WI38 (cell line): ENCODE results near the gene NEMP2.

Experiments used
- H3K4me3 ChIP-seq: 2 replicates; pipeline ENCODE4 v1.5.1; 2011; ENCODE audit warnings: low read depth, mild to moderate bottlenecking, control low read depth, low read length
- TF ChIP-seq, protein P1 (sequence below): IDR thresholded peaks from 2 replicates; pipeline ENCODE4 v1.5.1; 2012; ENCODE audit warnings: low read depth, mild to moderate bottlenecking, control low read depth, low read length

The NEMP2 gene

GRCh38 chr2:190462611-190463010, 71.9 kb downstream of the NEMP2 start:
- TF ChIP-seq, protein P1, sequence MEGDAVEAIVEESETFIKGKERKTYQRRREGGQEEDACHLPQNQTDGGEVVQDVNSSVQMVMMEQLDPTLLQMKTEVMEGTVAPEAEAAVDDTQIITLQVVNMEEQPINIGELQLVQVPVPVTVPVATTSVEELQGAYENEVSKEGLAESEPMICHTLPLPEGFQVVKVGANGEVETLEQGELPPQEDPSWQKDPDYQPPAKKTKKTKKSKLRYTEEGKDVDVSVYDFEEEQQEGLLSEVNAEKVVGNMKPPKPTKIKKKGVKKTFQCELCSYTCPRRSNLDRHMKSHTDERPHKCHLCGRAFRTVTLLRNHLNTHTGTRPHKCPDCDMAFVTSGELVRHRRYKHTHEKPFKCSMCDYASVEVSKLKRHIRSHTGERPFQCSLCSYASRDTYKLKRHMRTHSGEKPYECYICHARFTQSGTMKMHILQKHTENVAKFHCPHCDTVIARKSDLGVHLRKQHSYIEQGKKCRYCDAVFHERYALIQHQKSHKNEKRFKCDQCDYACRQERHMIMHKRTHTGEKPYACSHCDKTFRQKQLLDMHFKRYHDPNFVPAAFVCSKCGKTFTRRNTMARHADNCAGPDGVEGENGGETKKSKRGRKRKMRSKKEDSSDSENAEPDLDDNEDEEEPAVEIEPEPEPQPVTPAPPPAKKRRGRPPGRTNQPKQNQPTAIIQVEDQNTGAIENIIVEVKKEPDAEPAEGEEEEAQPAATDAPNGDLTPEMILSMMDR = no peak
- H3K4me3 ChIP-seq = no peak overlapping the region

DNA sequence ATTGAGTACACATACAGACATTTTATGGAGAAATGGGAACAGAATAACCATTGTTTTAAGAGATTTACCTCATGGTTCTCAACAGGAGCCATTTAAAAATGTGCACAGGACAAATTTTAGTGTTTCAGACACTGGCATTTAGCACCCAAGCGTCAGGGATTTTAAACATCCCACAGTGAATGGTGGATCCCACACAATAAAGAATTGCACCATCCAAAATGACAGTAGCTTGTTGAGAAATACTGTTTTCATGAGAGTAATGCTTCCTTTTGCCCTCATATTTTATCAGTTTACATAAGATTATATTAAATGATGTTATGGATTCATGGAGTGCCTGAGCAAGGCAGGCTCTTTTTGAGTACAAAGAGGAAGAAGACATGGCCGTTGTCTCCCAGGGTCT, 72.3 kb downstream of the NEMP2 start:
- TF ChIP-seq, protein P1 = no peak

GRCh38 chr2:190460487-190460886, 74.0 kb downstream of the NEMP2 start:
- no peak overlapping the region for H3K4me3 ChIP-seq
- TF ChIP-seq, protein P1 = no peak

More for the DNA sequence above, 72.3 kb downstream of the NEMP2 start:
- no peak overlapping the region for H3K4me3 ChIP-seq

GRCh38 chr2:190459881-190460280, 74.6 kb downstream of the NEMP2 start:
- TF ChIP-seq, protein P1 = no peak
- no peak overlapping the region for H3K4me3 ChIP-seq

DNA sequence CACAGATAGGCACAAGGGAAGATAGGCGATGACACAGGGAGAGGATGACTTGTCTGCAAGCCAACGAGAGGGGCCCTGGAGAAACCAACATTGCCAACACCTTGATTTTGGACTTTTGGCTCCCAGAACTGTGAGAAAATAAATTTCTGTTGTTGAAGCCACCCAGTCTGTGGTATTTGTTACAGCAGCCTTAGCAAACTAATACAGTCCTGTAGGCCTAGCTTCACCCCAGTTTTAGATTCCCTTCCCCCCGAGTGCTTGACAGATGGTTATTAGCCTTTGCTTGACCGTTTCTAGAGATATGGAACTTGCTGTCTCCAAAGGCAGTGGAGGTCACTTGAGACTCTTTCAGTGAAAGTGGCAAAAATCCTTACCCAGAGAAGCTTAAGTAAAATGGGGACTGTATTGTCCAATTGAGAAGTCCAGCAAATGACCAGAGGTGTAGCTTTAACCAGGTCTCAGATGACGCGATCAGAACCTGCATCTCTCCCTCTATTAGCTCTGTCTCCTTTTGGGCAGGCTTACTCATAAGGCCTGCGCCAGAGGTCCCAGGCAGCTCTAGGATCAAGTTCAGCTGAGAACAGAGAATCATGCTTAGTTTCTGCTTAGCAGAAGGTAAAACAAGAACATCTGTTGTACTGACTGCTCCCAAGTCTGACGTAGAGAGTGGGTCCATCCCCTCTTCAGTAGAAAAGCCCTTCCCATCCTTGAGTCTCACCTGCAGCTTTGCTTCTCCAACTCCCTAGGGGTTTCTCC, 76.0 kb downstream of the NEMP2 start:
- TF ChIP-seq, protein P1 = no peak
- no peak overlapping the region for H3K4me3 ChIP-seq

DNA sequence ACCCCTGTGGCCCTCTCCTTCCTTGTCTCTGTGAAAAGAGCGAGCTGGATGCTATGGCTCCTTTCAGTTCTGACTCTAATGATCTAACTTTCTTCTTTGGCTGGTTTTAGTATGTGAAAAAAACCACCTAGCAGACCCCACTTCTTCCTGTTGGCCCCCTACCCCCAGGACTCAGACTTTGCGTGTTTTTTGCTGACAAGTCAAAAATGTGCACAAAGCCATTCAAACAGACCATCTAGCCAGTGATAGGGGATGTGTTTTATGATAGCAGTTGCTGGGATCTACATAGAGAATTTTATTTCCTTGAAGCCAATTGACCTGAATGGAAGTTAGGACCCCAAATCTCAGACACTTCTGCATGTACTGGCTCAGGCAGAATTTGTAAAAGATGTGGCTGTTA, 77.3 kb downstream of the NEMP2 start:
- TF ChIP-seq, protein P1 = no peak
- H3K4me3 ChIP-seq = no peak overlapping the region

GRCh38 chr2:190456833-190457232, 77.7 kb downstream of the NEMP2 start:
- TF ChIP-seq, protein P1 = no peak
- H3K4me3 ChIP-seq = no peak overlapping the region
